Measurements from ENCODE around the gene MINDY2.

MINDY2 gene

GRCh38 chr15:58908550-58909309 lies 137.6 kb downstream of the MINDY2 start:
- no peak for DNase-seq (ENCODE audit: low spot score)
- H3K9me3 Mint-ChIP-seq, result no peaks in the 10 kb centered on the region
- H3K4me1 Mint-ChIP-seq (ENCODE audit: low read depth), result peaks cover 44% of the 10 kb centered on the region
- H3K27ac Mint-ChIP-seq, result peak overlapping the region; percentile 82
- peaks cover 71% of the 10 kb centered on the region for H3K36me3 Mint-ChIP-seq (ENCODE audit: low read depth)
- peak overlapping the region; percentile 41 for H3K4me3 Mint-ChIP-seq
- no peaks in the 10 kb centered on the region for H3K27me3 Mint-ChIP-seq (ENCODE audit: low read depth)

GRCh38 chr15:58909616-58910015 lies 138.5 kb downstream of the MINDY2 start:
- Mint-ChIP-seq H3K4me1 (ENCODE audit: low read depth) (peaks cover 49% of the 10 kb centered on the region), H3K27me3 (ENCODE audit: low read depth) (no peaks in the 10 kb centered on the region), H3K9me3 (no peaks in the 10 kb centered on the region), H3K27ac (peak overlapping the region; percentile 50), H3K4me3 (no peak overlapping the region), H3K36me3 (ENCODE audit: low read depth) (peaks cover 76% of the 10 kb centered on the region)
- no peak for DNase-seq (ENCODE audit: low spot score)

GRCh38 chr15:58910456-58910855 lies 139.4 kb downstream of the MINDY2 start:
- peaks cover 77% of the 10 kb centered on the region for H3K36me3 Mint-ChIP-seq (ENCODE audit: low read depth)
- no peak overlapping the region for H3K27ac Mint-ChIP-seq
- H3K27me3 Mint-ChIP-seq (ENCODE audit: low read depth), result no peaks in the 10 kb centered on the region
- no peak for DNase-seq (ENCODE audit: low spot score)
- no peaks in the 10 kb centered on the region for H3K9me3 Mint-ChIP-seq
- peaks cover 49% of the 10 kb centered on the region for H3K4me1 Mint-ChIP-seq (ENCODE audit: low read depth)
- no peak overlapping the region for H3K4me3 Mint-ChIP-seq
